GM11168 (cell line): ENCODE data around the gene ADGRL3.
"Not testable (repeated sequence)": the region's sequence is repeated elsewhere in the genome, so short reads cannot be mapped to it uniquely, and the experiment has no call there.

Source experiments
- in situ Hi-C: fragments of 300-500 bp; cut with MboI; formaldehyde crosslinking; loops from one replicate; pipeline ENCODE4 v1.12.0; 2022; ENCODE audit warnings: low sequenced_read_pairs; ENCODE audit not compliant: unreplicated experiment

Gene ADGRL3

GRCh38 chr4:61837395-61837794, 637.3 kb downstream of the ADGRL3 start:
- in situ Hi-C loops = no loop called here

GRCh38 chr4:61838072-61838471, 637.9 kb downstream of the ADGRL3 start:
- in situ Hi-C loops = no loop called here

DNA sequence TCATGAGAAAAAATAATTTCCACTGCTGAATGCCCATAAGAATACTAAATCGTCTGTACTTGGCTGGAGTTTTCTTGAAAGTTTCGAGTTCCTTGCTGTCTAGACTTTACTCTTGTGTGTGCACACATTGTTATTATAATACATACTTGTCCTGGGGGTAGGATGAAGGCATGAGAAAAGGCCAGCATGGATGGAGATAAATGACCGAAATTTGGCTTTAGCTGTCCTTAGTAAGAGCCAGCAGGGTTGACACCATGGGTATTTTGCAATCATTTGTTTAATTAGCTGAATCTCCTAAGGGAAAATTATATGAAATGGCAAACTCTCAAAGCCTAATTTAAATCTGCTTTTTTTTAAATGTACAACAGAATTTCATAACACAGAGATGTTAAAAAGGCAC, 641.6 kb downstream of the ADGRL3 start:
- in situ Hi-C loops = no loop called here

GRCh38 chr4:61851126-61851525, 651.0 kb downstream of the ADGRL3 start:
- in situ Hi-C loops = no loop called here

- in situ Hi-C loops = not testable (repeated sequence)
Measured at GRCh38 chr4:61852105-61852504, 652.0 kb downstream of the ADGRL3 start.

DNA sequence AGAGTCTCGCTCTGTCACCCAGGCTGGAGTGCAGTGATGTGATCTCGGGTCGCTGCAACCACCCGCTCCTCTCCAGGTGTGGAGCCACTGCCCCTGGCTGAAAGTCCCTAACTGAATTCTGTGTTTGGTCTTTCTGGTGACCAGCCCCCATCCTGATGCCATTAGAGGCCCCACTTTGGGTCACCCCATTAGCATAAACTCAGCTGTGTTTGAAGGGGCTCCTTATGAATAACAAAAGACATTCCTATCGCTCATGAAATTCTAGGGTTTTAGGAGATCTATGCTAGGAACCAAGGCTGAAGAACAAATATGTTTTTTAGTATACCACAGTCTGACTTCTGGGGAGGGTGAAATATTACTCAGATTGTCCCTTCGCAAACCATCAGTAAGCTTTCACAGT, 652.9 kb downstream of the ADGRL3 start:
- in situ Hi-C loops = no loop called here

GRCh38 chr4:61860376-61860775, 660.2 kb downstream of the ADGRL3 start:
- in situ Hi-C loops = no loop called here

DNA sequence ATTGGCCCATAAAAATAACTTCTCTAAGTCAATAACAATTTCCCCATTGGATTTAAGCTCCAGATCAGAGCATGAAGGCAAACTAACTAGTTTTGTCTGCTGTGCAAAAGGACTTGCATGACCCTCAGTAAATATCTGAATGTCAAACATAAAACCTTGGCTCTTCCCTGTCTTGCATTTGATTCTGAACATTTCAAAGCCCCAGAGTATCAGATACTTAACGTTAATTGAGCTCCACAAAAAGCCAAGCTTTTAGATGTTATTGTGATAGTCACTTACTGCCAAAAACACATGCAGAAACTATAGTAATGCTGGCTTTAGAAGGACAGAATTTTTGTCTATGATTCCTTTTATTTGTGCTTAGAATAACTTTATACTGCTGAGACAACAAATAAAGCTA, 664.2 kb downstream of the ADGRL3 start:
- in situ Hi-C loops = no loop called here

- in situ Hi-C loops = no loop called here
Measured at GRCh38 chr4:61866378-61867030, 666.4 kb downstream of the ADGRL3 start.

DNA sequence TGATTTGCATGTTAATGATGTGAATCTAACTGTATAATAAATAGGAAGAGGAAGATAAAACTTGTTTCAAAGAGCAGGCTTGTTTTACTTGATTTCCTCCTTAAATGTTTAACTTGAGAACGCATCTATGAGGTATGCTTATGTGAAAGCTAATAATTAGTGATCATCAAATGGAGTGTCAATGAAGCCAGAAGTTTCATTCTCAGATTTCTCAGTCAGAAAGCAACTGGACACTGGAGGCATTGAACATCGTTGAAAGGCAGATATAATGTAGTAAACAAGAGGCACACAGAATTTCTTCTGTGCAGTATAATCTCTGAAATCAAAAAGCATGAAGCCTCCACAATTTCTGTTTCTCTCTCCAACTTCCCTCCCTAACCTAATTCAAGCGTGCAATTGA, 672.9 kb downstream of the ADGRL3 start:
- in situ Hi-C loops = no loop called here

GRCh38 chr4:61877266-61877665, 677.1 kb downstream of the ADGRL3 start:
- in situ Hi-C loops = no loop called here

DNA sequence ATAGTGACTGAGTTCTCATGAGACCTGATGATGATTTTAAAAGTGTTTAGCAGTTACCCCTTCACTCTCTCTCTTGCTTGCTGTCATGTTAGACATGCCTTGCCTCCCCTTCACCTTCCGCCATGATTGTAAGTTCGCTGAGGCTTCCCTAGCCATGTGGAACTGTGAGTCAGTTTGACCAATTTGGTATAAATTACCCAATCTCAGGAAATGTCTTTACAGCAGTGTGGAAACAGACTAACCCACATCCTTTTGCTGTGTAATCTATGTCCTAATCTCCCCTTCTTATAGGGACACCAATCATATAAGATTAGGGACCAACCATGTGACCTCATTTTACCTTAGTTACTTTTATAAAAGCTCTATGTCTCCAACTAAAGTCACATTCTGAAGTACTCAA, 677.8 kb downstream of the ADGRL3 start:
- in situ Hi-C loops = no loop called here

DNA sequence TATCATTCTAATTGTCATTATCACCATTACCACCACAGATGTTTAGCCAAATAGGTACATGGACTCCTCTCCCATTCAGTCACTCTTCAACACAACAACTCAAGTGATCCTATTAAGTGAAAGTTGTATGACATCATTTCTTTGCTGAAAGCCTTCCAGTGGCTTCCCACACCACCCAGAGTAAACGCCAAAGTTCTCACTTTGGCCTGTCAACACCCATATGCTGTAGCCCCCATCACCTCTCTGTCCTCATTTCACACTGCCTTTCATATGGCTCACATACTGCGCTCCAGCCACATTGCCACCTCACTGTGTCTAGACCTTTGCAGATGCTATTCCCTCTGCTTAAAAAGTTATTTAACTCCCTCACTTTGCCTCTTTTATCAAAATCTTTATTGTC, 682.3 kb downstream of the ADGRL3 start:
- in situ Hi-C loops = no loop called here

DNA sequence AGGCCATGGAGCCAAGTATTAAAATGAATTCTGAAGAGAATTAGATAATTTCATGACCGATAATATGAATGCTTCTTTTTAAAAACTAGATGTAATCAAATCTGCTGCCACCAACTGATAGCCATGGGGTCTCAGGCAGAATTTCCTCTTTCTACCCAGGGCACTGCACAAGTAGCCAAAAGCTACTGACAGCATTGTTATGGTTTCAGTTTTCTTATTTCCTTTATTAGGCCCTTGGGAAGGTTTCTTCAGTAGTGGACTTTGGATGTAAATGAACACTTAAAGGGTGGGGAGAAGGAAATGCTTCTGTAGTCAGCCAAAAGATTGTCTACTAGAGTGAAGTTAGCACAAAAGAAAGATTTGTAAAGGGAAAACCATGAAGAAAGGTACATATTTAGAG, 686.0 kb downstream of the ADGRL3 start:
- in situ Hi-C loops = no loop called here

DNA sequence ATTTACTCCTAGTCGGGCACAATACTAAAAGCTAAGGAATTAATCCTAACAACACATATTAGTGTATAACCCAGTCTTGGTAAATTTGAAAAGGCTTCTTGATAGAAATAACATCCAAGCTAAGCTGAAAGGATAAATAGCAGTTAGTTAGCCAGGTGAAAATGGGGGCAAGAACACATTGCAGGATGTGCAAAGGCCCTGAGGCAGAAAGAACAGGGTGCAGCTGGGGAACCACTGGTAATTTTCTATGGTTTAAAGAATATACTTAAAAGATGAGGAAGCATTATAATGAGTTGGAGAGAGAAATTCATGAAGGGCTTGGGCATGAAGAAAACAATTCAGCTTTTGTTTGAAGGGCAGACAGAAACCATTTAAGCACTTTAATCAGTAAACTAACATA, 689.0 kb downstream of the ADGRL3 start:
- in situ Hi-C loops = no loop called here

- in situ Hi-C loops = no loop called here
Measured at GRCh38 chr4:61890321-61890720, 690.2 kb downstream of the ADGRL3 start.

- in situ Hi-C loops = no loop called here
Measured at GRCh38 chr4:61891953-61892352, 691.8 kb downstream of the ADGRL3 start.

GRCh38 chr4:61896634-61897033, 696.5 kb downstream of the ADGRL3 start:
- in situ Hi-C loops = no loop called here

DNA sequence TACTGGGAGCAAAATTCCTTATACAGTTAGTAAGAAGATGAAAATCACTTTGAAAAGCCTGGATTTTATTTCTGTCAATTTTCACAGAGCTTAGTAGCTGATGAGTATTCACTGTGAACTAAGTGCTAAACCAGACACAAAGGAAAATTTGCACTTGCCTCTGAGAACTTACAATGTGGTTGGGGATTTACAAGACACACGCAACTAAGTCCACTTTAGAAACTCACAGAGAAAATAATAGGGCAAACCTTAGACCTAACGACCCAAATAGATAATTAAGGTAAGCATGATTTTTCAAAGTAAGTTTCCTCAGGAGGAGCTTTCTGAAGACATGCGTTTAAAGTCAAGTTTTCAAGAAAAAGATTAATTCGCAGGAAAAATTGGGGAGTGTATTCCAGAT, 708.9 kb downstream of the ADGRL3 start:
- in situ Hi-C loops = no loop called here

DNA sequence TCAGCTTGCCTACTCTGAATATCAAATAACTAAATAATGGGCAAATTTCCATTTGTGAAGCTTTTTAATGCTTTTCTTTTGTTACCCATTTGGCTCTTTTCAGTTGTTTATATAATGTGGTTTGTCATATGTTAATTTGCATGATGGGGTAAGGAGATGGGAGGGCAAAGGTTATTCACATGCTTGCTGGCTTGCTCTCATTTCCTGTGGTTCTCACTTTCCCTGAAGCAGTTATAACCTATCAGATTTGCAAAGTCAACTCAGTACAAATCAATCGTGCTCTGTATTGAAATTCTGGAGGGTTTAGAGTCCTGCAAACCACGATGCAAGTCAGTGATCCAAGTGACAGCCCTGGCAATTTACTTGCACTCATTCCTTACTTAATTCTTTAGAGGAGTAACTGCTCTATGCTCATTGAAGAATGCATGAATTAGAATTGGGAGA, 711.2 kb downstream of the ADGRL3 start:
- in situ Hi-C loops = no loop called here

DNA sequence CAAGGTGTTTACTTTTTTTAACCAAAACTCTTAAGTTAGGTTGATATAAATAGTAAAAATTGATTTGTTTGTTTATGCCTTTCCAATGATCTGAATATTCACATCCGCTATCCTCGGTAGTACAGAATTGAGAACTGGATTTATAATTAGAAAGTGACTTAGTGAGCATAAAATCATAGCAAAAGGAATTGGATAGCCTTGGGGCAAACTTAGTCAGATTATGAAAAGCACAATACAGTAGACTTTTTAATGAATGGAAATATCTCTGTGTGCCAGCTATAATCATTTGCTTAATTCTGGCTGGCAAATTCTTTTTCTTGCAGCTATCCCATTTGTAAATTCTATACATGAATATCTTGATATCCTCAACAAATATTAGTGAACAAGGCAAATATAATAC, 713.5 kb downstream of the ADGRL3 start:
- in situ Hi-C loops = no loop called here

DNA sequence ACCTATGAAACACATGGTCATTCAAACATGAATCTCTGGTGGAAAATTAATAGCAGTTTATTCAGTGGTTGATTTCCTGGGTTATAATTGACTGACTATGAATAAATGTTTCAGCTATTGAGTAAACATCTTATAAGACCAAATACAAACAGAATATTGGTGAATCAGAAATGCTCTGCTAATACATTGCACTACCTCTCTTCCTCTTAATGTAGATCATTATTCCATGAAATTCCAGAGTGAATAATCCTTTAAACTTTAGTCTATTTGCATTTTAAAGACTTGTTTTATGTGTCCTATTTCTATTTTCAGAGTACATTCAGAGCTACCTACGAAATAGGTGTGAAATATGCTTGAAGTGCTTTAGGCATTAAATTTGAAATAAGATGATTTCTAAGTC, 715.4 kb downstream of the ADGRL3 start:
- in situ Hi-C loops = no loop called here

DNA sequence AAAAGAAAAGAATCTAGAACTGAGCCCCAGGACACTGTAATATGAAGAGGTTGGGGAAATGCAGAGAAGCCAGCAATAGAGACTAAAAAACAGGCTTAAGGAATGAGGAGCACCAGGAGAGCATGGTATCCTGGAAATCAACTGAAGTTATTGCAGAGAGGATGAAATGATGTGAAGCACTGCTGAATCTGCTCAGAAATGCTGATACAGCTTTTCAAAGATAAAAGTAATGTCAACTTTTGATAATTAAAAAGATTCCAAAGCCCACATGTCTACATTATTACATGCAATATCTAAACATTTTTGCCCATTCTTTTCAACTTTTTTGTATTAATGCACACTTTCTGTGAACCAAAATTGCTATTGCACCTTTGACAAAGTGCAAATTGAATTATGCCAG, 718.4 kb downstream of the ADGRL3 start:
- in situ Hi-C loops = no loop called here
